HG03039 (cell line): ENCODE measurements around the gene SPG7.

ENCODE experiments used
- ATAC-seq: cut with Tn5 transposase; IDR thresholded peaks from one replicate; pipeline ENCODE4 v1.9.1; 2021; ENCODE audit warnings: mild to moderate bottlenecking, moderate library complexity; ENCODE audit not compliant: unreplicated experiment

The SPG7 gene

GRCh38 chr16:89510526-89510925 is 2.3 kb downstream of the SPG7 start:
- no peak for ATAC-seq

GRCh38 chr16:89511374-89511773 is 3.2 kb downstream of the SPG7 start:
- no peak for ATAC-seq

- no peak for ATAC-seq
Observed at GRCh38 chr16:89512453-89512852, 4.2 kb downstream of the SPG7 start.

GRCh38 chr16:89517128-89517527 is 8.9 kb downstream of the SPG7 start:
- no peak for ATAC-seq

GRCh38 chr16:89519881-89520280 is 11.7 kb downstream of the SPG7 start:
- ATAC-seq = no peak

- ATAC-seq = no peak
Observed at GRCh38 chr16:89522287-89522686, 14.1 kb downstream of the SPG7 start.

GRCh38 chr16:89523680-89524344 is 15.6 kb downstream of the SPG7 start:
- ATAC-seq = no peak

GRCh38 chr16:89525146-89525913 is 17.1 kb downstream of the SPG7 start:
- ATAC-seq = no peak

GRCh38 chr16:89529097-89529496 is 20.9 kb downstream of the SPG7 start:
- no peak for ATAC-seq

- ATAC-seq = no peak
Observed at GRCh38 chr16:89530401-89531381, 22.5 kb downstream of the SPG7 start.

GRCh38 chr16:89531821-89532526 is 23.8 kb downstream of the SPG7 start:
- no peak for ATAC-seq

- no peak for ATAC-seq
Observed at GRCh38 chr16:89534252-89534756, 26.1 kb downstream of the SPG7 start.

- no peak for ATAC-seq
Observed at GRCh38 chr16:89536371-89536770, 28.2 kb downstream of the SPG7 start.

- ATAC-seq = no peak
Observed at GRCh38 chr16:89536886-89537548, 28.8 kb downstream of the SPG7 start.

GRCh38 chr16:89537549-89537925 is 29.3 kb downstream of the SPG7 start:
- ATAC-seq = no peak

GRCh38 chr16:89538286-89538685 is 30.1 kb downstream of the SPG7 start:
- ATAC-seq = no peak

- ATAC-seq = no peak
Observed at GRCh38 chr16:89540557-89540956, 32.4 kb downstream of the SPG7 start.

- no peak for ATAC-seq
Observed at GRCh38 chr16:89541792-89542191, 33.6 kb downstream of the SPG7 start.

- ATAC-seq = no peak
Observed at GRCh38 chr16:89544113-89544512, 35.9 kb downstream of the SPG7 start.

GRCh38 chr16:89544713-89545043 is 36.5 kb downstream of the SPG7 start:
- no peak for ATAC-seq
